T47D (cell line): Measurements from ENCODE around the gene ADAMTS14.

Experiments used
- DNase-seq, 2 experiments: peaks; one replicate each; pipeline versions ENCODE4 v3.0.0 to v3.0.0-alpha.2; 2011 to 2012; ENCODE audit warnings: low read depth in 1 of 2, low spot score in 1 of 2
- JUND ChIP-seq: IDR thresholded peaks from 2 replicates; pipeline ENCODE4 v1.6.1; 2012; ENCODE audit warnings: low read depth
- in situ Hi-C: cut with HindIII; loops from 2 replicates; pipeline ENCODE4 v1.10.0; 2016; ENCODE audit warnings: low sequenced_read_pairs, low pct_unique_long_range_greater_than_20kb

ADAMTS14 gene

DNA sequence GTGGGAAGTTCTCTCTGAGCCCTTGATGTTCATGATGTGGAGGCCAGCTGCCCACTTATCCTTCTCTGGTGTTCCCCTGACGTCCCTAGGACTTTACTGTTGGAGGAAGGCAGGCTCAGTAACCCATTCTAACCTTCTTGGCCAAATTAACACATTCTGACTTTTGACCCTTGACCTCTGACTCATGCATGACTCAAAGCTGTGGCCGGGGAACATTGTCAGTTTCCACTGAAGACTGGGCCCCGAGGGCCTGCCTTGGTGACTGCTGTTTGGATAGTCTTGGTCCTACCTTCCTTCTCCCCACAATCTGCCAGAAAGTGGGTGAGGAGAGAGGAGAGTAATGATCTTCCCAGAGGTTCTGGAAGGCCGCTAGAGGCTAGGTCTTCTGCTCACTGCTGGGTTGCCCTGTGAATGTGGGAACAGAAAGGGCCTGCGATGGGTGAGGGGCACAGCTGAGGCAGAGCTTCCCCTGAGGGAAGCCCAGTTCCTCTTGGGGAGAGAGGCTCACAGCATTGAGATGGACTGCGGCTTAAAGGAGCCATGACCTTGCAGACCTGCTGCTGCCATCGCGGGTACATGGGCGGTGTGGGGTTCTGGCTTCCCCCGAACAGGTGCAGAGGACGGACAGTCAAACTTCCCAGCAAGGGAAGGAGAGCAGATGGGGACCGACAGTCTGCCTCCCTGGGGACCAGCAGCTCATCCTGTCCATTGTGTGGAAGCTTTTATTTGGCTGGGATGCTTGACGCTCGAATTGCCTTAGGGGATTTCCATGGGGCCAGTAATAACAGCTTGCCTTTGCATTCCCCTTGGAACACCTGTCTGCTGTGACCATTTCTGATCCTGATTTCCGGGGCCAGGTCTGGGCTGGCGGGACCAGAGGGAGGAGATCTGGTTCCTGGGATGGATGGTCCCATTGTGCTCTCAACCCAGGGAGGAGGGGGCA is 43.8 kb downstream of the ADAMTS14 start:
- TF ChIP-seq JUND, result no peak
- in situ Hi-C loops, result no loop called here
- DNase-seq, result peak in 1 of 2 experiments; percentile 4

DNA sequence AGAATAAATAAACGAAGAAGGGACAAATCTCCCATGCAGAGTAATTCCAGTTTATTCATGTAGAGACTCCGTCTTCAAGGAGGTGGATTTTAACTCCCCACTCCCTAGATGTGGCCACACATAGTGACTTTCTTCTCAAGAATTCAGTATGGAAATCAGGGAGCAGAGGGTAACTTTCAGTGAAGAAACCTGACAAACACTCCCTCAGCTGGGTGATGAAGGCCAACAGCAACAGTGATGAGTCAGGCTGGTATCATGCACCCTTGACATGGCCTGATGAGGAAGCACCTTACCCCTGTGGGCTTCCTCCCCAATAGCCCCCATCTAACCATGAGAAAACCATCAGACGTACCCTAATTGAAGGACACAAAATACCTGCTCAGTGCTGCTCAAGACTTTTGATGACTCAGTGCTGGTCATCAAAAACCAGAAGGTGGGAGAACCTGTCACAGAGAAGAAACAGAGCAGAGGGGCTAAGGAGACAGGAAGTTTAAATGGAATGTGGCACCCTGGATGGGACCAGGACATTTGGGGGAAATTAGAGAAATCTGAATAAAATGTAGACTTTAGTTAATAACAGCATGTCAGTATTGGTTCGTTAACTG is 50.6 kb downstream of the ADAMTS14 start:
- no peak for DNase-seq
- TF ChIP-seq JUND, result no peak
- in situ Hi-C loops, result no loop called here

DNA sequence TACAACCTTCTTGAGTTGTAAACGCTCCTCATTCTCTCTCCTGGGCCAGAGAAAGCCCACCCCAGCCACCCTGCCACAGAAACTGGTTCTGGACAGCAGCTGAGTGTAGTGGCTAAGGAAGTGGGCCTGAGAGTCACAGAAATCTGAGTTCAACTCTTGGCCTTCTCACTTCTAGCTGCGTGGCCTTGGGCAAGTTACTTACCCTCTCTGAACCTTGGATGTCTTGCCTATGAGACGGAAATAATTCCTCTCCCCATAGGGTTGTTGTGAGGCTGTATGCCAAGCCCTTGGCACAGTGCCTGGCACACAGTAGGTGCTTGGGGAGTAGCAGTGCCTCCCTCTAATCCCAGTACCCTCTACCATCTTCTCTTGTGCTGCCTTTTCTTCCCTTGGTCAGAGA is 51.5 kb downstream of the ADAMTS14 start:
- no peak for DNase-seq
- TF ChIP-seq JUND, result no peak

DNA sequence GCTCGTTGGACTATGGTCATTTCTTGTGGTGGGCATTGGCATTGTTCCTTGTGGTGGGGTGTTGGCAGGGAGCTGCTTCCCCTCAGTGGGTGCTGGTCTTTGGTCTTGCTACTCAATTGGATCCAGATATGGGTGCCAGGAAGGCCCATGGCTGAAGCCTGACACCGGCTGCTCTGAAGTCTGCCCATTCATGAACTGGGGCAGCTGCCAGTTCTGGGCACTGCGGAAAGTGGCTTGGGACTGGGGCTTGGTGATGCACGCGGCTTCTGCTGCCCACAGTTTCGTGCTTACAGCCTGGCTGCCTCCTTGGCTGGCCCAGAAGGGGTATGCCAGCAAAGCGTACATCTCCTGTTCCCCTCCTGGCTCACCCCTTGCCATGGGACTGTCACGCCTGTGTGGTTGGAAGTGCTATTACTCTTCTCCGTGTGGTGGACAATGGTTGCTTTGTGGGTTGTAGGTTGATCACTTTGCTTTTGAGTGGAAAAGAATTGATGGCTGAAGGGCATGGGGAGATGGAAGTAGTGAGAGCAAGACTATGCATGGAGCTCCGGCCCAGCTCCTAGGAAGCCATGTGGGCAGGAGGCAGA is 54.7 kb downstream of the ADAMTS14 start:
- in situ Hi-C loops, result no loop called here
- TF ChIP-seq JUND, result no peak
- DNase-seq, result no peak

More for the DNA sequence above, 51.5 kb downstream of the ADAMTS14 start:
- in situ Hi-C loops, result no loop called here

DNA sequence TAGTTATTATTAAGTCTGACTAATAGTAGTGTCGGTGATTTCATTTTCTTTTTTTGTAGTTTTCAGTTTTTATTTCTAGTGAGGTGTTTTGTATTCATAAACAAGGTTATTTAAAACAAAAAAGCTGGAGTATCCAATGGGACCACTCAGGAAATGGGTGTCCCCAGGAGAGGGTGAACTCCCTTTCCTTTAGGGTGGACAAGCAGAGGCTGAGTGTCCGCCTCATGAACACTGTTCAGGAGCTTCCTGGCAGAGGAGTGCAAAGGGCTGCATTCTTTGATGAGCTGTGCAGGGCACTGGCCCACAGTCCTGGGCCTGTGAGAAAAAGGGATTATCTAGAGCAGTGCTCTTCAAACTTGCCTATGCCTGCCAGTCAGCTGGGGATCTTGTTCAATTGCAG is 56.0 kb downstream of the ADAMTS14 start:
- TF ChIP-seq JUND, result no peak
- in situ Hi-C loops, result no loop called here
- DNase-seq, result no peak

DNA sequence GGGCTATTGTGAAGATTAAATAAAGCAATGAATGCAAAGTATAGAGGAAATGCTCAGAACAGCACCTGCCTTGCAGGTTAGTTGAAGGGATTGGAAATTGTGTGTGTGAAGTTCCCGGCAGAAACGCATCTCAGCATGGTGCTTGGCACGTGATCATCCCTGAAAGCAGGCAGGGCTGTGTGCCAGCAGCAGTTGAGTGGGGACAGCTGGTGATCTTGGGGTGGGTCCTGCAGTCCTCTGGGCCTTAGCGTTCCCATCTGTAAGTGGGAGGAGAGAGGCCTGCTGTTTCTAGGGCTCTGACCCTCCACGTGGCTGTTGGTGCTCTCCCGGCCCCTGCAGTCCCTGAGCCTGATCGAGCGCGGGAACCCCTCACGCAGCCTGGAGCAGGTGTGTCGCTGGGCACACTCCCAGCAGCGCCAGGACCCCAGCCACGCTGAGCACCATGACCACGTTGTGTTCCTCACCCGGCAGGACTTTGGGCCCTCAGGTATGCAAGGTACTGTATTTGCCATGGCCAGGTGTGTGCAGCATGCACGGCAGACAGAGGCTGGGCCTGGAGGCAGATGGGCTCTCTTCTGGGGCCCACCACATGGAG is 57.6 kb downstream of the ADAMTS14 start:
- DNase-seq, result no peak
- TF ChIP-seq JUND, result no peak
- in situ Hi-C loops, result no loop called here

DNA sequence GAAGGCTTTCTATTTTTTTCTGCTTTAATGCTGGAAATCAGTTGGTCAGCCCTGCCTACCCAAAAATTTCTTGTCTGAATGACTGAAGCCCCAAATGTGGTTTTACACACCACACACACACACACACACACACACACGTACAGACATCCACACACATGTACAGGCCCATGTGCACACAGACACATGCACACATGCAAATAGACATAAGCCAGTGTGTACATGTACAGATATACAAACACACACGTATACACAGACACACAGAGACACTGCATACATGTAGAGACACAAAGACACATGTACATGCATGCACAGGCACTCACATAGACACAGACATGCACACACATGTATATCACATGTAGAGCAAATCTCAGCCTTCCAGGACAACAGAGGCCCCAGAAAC is 58.6 kb downstream of the ADAMTS14 start:
- no peak for TF ChIP-seq JUND
- in situ Hi-C loops, result no loop called here
- no peak for DNase-seq

DNA sequence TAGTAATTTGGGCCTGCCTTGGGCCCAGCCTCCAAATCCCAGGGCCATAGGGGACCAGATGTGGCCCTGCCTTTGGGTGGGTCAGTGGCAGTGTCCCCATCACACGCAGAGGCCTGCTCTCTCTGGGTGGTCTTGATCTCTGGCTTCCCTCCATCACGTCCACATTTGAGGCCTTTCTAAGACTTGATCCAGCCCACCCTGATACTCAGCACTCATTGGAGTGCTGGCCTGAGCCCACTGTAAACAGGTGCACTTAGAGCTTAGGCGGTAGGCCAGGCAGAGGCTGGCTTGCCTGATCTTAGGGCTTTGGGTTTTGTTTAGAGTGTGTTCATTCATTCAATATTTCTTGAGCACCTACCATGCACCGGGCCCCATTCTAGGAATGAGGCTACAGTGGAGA is 60.3 kb downstream of the ADAMTS14 start:
- TF ChIP-seq JUND, result no peak
- in situ Hi-C loops, result no loop called here
- no peak for DNase-seq

DNA sequence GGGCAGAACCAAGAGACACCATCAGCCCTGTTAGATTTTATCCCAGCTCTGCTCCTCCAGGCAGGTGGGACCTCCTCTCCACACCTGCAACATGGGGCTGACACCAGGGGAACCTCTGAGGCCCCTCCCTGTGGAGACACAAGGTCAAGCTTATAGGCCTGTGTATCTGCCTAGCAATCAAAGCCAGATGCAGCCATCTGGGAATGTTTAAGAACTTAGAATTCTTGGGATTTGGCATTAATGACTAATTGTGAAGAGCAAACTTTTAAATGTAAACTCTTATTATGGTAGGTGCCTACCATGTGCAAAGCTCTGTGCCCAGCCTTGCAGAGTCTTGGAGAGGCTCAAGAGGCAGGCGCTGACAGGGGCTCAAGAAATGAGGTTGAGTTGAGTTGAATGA is 60.7 kb downstream of the ADAMTS14 start:
- TF ChIP-seq JUND, result no peak
- in situ Hi-C loops, result no loop called here
- no peak for DNase-seq

DNA sequence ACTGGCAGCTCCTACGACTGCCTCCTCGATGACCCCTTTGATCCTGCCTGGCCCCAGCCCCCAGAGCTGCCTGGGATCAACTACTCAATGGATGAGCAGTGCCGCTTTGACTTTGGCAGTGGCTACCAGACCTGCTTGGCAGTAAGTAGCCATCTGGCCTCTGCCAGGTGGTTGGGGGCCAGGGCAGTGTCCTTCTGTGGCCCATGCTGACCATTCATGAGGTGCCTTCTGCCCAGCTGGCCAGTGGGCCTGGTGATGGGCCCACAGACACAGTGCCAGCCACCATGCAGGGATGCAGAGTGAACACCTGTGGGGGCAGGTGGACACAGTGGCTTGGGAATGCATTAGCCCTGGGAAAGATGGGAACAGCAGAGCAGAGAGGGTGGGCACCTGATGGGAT is 62.9 kb downstream of the ADAMTS14 start:
- in situ Hi-C loops, result no loop called here
- DNase-seq, result no peak
- TF ChIP-seq JUND, result no peak

DNA sequence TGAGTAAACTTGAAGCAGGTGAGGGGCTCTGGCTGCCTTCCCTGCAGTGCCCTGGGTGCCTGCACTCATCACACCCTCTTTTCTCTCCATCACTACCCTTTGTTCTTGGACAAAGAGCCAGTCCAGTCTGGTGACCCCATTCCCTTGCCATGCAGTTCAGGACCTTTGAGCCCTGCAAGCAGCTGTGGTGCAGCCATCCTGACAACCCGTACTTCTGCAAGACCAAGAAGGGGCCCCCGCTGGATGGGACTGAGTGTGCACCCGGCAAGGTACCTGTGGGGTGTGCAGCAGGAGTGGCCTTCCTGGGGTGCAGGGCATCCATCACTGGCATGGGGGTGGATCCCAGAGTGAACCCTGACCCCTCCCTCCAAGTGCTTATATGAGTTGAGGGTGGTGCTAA is 64.2 kb downstream of the ADAMTS14 start:
- in situ Hi-C loops, result no loop called here
- no peak for DNase-seq
- TF ChIP-seq JUND, result no peak

DNA sequence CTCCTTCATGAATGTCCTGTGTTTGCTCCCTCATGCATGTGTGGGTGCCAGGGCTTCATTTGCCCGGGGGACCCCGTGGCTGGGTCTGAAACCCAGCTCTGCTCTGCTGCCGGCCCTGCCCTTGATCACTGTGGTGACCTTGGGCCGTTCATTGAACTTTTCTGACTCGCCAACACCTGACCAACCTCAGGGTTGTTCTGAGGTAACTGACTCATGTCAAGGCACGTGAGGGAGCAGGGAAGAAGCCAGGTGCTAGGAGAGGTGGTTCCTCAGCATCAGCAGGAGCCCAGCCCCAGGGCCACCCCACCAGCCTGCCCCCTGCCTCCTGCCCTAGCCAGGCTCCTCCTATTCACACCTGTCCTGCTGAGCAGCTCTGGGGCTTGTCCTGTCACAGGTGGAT is 64.9 kb downstream of the ADAMTS14 start:
- no peak for DNase-seq
- no peak for TF ChIP-seq JUND
- in situ Hi-C loops, result no loop called here
